ENCODE data around the gene CCDC136.

CCDC136 gene

DNA sequence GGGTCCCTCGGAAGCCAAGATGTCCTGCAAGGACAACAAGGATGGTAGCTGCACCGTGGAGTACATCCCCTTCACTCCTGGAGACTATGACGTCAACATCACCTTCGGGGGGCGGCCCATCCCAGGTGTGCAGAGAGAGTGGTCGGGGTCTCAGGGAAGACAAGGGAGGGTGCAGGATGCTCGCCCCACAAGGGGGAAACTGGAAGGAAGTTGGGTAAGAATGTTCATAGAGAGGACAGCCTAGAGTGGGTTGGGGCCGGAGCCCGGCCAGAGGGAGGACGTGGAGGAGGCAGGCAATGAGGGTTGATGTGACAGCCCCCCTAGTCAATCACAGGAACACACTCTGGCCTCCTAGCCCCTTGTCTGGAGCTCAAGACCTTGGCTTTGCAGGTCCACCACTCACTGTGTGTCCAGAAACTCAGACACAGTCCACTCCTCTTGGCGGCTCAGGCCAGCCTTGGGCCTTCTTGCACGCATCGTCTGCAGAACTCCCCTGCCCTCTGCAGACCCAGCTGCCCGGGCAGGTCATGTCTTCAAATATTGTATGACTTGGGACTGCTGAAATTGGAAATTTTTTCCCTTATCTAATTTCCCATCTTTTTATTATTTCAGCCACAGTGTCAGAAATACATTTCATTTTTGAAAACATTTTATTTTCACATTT is 55.1 kb downstream of the CCDC136 start:
- no peak for DNase-seq

DNA sequence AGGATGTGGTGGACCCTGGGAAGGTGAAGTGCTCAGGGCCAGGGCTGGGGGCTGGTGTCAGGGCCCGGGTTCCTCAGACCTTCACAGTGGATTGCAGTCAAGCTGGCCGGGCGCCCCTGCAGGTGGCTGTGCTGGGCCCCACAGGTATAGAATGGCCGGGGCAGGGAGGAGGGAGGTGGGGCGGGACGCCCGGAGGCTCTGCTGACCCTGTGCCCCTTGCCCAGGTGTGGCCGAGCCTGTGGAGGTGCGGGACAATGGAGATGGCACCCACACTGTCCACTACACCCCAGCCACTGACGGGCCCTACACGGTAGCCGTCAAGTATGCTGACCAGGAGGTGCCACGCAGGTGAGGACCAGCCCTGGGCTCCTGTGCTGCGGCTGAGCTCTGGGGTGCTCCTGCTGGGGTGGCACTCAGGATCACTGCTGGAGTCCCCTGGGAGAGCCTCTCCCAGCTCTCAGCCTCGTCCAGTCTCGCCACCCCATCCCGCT is 56.0 kb downstream of the CCDC136 start:
- DNase-seq = no peak

DNA sequence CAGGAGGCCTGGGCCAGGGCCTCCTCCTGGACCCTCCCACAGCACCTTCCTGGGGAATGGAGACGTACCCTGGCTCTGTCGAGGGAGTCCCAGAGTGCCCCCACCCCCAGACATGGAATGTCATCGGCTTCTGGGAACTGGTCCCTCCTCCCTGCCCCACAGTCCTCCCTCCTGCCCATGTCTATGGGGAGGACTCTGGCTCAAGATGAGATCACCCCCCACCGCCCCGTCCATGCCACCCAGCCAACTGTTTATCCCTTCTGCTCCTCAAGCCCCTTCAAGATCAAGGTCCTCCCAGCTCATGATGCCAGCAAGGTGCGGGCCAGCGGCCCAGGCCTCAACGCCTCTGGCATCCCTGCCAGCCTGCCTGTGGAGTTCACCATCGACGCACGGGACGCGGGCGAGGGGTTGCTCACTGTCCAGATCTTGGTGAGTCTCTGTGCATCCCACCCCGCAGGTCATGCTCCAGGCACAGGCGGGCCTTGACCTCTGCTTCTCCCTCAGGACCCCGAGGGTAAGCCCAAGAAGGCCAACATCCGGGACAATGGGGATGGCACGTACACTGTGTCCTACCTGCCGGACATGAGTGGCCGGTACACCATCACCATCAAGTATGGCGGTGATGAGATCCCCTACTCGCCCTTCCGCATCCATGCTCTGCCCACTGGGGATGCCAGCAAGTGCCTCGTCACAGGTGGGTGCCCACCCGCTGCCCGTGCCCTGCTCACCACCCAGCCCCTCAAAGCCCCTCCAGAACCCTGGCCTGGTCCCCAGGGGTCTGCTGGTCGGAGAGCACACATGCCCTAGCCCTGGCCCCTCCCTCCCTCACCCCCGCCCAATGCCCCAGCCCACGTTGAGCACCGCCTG is 56.8 kb downstream of the CCDC136 start:
- no peak for DNase-seq

DNA sequence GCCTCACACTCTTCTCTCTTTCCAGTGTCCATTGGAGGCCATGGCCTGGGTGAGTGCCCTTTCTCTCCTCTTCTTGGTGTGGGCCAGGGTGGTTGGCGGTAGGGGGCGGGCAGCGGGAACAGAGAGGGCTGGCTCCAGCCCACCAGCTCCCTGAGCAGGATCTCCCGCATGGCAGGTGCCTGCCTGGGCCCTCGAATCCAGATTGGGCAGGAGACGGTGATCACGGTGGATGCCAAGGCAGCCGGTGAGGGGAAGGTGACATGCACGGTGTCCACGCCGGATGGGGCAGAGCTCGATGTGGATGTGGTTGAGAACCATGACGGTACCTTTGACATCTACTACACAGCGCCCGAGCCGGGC is 57.4 kb downstream of the CCDC136 start:
- DNase-seq = no peak

DNA sequence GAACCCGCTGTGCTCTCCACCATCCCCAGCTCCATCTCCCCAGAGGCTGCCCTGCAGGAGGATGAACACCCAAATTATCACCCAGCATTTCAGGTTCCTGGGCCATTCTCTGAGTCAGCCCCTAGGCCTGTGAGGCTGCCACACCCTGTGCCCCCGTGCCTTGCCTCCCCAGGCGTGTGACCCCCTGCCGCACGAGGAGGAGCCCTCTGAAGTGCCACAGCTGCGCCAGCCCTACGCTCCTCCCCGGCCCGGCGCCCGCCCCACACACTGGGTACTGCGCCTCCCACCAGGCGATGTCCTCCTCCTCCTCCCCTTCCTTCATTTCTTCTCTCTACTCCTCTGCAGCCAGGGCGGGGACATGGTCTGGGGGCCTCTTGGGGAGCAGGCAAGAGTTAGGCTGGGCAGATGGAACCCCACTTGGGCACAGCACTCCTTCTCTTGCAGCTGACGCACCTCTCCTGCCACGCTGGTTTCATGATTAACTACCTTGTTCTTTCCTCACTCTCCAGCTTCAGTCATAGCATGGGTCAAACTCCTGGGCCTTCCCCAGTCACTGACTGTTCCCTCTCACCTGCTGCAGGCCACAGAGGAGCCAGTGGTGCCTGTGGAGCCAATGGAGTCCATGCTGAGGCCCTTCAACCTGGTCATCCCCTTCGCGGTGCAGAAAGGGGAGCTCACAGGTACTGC is 58.2 kb downstream of the CCDC136 start:
- no peak for DNase-seq

DNA sequence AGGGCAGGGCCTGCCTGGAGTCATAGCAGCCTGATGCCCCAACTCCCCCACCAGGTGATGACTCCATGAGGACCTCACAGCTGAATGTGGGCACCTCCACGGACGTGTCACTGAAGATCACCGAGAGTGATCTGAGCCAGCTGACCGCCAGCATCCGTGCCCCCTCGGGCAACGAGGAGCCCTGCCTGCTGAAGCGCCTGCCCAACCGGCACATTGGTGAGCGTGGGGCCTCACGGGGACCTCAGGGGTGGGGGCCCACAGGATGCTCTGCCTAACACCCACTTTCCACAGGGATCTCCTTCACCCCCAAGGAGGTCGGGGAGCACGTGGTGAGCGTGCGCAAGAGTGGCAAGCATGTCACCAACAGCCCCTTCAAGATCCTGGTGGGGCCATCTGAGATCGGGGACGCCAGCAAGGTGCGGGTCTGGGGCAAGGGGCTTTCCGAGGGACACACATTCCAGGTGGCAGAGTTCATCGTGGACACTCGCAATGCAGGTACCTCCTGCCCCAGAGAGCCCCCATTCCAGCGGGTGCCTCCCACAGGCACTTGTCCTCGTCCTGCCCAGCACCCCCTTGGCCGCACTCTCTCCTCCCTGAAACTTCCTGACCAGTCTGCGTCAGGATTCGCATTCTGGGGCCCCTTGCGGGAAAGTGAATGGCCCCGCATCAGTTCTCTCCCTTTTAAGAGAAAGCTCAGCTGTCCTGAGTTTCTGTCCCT is 60.9 kb downstream of the CCDC136 start:
- no peak for DNase-seq

DNA sequence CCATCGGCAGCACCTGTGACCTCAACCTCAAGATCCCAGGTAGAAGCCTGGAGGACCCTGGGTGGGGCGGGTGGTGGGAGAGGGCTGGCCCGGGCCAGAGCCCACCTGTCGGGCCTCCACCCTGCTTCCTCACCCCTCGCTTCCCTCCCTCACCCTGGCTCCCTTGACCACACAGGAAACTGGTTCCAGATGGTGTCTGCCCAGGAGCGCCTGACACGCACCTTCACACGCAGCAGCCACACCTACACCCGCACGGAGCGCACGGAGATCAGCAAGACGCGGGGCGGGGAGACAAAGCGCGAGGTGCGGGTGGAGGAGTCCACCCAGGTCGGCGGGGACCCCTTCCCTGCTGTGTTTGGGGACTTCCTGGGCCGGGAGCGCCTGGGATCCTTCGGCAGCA is 62.0 kb downstream of the CCDC136 start:
- DNase-seq = no peak

DNA sequence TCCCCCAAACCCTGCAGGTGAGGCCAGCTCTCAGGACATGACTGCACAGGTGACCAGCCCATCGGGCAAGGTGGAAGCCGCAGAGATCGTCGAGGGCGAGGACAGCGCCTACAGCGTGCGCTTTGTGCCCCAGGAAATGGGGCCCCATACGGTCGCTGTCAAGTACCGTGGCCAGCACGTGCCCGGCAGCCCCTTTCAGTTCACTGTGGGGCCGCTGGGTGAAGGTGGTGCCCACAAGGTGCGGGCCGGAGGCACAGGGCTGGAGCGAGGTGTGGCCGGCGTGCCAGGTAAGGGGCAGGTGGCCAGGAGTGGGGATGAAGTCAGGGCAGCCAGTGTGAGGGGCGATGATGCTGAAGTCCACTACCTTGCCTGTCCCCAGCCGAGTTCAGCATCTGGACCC is 62.6 kb downstream of the CCDC136 start:
- no peak for DNase-seq

DNA sequence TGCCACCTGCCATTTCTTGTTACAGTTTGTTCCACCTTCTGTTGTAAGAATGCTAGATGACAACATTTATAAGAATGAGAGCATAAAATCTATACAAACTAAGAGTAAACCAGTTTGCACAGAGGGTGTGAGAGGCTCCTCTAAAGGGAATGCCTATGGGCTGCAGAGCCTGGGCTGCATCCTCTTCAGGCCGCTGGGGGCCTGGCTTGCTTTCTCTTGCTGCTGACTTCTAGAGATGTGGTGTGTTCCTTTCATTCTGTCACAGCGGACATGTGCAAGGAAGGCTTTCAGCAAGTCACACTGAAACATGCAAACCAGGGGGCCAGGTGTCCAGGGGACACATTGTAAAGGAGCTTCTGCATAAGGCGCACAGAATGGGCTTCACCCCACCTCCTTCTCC is 63.8 kb downstream of the CCDC136 start:
- DNase-seq = no peak

DNA sequence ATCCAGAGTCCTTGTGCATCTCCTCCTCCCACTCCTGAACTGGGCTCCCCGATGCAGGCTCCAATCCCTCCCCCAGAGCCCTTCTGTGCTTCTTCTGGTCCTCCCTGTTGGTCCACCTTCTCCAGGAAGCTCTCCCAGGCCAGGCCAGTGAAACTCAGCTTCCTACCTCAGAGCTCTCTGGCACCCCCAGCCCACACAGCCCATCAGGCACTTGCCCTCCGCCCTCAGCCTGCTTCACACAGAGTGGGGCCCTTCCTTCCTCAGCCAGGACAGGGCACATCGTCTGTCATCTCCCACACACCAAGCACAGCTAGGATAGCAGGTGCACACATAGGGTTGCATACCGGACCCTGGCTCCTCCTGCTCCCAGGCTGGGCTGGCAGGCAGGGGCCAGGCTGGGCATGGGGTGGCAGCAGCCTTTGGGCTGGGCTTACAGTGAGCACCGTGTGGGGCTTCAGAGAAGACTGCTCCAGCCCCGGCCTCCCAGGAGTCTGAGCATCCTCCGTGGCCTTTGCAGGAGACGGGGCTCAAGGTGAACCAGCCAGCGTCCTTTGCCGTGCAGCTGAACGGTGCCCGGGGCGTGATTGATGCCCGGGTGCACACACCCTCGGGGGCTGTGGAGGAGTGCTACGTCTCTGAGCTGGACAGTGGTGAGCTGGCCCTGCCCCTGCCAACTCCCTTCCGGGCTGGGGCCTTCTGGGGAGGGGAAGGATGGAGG is 64.4 kb downstream of the CCDC136 start:
- no peak for DNase-seq

DNA sequence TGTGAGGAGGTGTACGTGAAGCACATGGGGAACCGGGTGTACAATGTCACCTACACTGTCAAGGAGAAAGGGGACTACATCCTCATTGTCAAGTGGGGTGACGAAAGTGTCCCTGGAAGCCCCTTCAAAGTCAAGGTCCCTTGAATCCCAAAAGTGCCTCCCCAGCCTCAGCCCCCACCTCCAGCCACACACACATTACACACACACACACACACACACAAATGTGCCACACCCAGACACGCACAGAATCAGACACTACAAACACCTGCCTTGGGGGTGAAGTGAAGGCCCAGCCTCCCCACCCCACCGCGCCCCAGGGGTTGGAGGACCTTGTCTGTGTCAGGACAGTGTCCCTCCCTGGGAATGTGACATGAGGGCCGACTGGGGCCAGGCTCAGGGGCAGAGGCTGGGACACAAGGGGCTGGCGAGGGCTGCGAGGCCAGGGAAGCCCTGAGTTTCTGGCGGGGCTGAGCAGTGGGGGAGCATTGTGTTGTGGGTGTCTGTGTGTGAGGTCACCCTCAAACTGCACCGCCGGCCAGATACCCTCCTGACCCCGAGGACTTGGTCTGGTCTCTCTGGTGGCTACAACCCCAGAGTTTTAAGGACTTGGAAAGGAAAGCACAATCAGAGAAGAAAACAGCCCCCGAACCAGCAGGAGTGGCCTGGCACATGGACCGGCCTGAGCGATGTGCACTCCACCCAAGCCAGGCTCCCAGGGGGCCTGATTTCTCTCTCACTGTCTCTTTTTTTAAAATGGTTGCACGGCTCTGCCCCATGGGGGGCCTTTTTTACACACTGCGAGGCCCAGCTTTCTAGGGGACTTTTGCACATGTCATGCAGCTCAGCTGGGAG is 66.8 kb downstream of the CCDC136 start:
- DNase-seq = no peak

DNA sequence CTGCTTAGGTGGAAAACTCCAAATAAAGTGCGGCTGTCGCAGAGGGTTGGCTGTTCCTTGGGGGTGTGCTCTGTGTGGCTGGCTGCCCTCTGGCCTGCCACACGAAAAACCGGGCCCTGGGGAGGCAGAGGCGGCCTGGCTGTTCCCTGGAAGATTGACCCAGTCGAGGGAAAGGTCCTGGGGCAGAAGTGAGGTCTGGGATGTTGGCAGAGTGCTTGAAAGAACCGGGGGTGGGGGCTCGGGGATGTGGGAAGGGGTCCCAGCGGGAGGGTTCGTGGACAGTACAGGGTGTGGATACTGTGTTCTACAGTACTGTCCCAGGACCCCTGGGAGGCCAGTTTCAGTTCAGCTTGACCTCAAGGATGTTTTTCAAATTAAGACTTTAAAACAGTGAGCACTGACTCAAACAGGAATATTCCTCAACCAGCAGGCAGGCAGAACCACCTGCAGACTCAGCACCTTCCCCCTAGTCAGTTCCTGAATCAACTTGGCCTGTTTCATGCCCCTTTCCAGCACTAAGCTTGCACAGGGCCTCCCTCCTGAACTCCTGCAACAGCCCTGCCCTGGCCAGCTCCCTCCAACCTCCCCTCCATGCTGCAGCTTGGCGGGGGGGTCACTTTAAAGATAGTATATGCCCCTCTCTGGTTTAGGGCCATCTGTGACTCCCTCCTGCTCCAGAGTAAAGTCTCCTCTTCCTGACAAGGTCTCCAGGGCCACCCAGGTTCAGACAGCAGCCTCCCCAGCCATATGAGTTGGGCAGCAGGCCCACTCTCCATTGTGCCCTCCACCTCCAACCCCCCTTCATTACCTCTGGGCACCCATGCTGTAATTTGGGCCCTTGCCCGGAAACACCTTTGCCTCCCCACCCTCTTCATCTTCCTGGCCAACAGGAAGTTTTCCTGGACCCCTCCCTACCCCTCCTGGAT is 67.7 kb downstream of the CCDC136 start:
- no peak for DNase-seq

DNA sequence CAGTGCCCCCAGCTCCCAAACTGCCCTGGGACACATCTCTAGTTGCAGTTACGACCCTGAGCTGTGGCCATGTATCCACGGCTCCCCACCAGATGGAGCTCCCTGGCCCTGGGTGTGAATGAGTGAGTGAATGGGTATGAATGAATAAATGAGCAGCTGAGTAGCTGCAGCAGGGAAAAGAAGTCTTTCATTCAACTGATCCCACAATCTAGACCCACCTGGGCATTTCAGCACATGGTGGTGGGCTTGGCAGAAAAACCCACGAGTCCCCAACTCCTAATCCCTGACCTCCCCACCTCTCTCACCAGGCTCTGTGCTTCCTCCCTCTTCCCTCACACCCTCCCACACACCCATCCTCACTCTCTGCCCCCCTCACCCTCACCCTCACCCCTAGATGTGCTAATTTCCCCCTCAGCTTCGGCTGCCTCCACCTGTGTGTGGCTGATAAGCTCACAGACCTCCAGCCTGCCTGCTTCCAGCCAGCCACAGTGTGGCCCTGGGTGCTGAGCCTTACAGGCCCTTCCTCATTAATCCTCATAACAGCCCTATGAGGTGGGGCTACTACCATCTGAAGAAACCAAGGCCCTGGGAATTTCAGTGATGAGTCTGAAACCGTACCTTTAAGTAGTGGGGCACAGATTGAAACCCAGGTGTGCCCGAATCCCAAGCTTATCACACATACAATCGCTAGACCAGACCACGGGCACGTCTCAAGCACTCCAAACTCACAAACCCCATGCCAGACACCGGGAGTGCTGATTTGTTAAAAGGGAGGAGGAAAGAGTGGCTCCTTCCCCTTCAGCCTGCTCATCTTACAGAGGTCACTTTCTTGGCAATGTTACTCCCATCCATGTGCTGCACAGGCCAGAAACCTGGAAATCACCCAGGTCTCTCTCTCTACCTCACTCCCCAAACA is 68.6 kb downstream of the CCDC136 start:
- no peak for DNase-seq

DNA sequence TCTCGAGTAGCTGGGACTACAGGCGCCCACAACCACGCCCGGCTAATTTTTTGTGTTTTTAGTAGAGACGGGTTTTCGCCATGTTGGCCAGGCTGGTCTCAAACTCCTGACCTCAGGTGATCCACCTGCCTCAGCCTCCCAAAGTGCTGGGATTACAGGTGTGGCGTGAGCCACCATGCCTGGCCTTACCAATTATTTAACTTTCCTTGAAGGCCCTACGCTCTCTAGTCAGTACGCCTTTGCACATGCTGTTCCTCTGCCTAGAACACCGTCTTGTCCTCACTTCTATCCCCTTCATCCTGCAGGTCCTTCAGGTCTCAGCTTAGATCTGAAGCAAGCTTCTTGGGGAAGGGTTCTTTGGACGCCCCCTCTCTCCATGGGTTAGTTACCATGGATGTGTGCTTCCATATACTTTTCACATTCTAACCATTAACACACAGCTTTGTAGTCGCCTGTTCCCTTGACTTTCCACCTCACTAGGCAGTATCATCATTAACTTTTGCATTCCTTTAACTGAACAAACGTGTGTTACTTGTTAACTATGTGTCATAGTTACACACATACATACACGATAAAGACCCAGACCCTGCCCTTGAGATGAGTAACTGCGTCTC is 70.3 kb downstream of the CCDC136 start:
- DNase-seq = no peak

DNA sequence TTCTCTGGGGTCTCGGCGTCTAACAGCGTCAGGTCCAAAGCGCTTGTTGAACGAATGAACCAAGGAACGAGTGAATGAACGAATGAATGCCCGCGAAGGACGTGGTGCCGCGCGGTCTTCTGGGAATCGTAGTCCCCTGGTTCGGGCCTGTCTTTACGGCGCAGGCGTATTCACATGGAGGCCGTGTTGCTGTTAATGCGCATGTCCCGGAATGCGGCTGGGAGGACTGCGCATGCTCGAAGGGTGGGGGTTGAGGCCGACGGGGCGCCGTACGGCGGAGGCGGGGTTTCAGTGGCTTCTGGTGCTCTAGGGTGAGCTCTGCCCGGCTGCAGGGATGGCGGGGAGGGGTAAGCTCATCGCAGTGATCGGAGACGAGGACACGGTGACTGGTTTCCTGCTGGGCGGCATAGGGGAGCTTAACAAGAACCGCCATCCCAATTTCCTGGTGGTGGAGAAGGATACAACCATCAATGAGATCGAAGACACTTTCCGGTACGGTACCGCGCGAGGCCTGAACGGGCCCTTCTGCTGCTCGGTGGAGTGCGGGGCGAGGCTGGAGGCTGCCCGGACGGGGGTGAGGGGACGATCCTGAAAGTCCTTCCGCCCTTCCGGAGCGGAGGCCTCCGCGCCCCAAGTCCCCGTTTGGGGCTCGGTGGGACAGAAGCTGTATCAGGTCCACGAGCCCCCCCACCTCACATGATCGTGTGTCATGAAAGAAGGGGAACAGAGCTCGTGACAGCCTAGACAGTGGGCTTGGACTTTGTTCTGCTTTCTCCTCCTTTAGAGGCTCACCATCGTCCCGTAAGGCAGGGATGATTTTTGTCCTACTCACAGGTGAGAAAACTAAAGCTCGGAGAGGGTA is 71.0 kb downstream of the CCDC136 start, which contains the start of gene ATP6V1F:
TSS of gene ATP6V1F (plus strand) at position 286 of the 862 bp plus-strand sequence. CDS start at position 335, 49 bp downstream.
- DNase-seq = peak; percentile 96

DNA sequence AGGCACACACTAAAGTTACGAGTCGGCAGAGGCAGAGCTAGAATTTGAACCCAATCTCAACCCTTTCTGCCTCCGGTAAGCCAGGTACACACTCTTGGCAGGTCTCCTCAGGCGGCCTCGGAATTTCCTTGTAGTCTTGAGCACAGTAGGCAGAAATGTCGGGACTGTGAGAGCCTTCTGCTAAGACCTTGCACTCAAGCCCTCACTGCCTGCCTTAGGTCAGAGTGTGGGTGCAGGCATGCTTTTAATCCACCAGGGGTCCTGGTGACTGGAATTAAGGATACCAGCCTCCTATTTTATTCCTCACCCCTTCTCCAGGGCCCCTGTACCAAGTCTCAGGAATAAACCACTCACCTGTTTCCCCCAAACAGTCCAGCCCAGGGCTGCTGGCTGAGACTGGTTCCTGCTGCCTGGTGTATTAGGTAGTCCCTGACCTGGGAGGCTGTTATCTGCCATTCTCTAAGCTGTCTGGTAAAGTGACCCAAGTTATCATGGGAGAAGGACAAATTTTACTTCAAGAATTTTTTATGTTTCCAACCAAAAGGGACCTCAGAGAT is 71.7 kb downstream of the CCDC136 start:
- peak; percentile 76 for DNase-seq

DNA sequence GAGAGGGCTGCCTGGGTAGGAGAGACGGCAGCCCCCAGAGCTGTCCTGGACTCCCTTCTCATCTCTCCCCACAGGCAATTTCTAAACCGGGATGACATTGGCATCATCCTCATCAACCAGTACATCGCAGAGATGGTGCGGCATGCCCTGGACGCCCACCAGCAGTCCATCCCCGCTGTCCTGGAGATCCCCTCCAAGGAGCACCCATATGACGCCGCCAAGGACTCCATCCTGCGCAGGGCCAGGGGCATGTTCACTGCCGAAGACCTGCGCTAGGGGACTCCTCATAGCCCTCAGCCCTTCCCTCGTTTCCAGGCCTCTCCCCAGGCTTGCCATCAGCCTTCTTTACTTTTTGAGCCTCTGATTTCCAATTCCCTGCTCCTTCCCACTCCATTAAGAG is 73.5 kb downstream of the CCDC136 start:
- no peak for DNase-seq
